GM12801 (cell line): ENCODE results near the gene RND1.

Experiments
- CTCF ChIP-seq: IDR thresholded peaks from one replicate; pipeline ENCODE4 v1.5.1; 2011; ENCODE audit warnings: control low read depth; ENCODE audit not compliant: insufficient read length; ENCODE audit errors: extremely low read depth

RND1 gene

DNA sequence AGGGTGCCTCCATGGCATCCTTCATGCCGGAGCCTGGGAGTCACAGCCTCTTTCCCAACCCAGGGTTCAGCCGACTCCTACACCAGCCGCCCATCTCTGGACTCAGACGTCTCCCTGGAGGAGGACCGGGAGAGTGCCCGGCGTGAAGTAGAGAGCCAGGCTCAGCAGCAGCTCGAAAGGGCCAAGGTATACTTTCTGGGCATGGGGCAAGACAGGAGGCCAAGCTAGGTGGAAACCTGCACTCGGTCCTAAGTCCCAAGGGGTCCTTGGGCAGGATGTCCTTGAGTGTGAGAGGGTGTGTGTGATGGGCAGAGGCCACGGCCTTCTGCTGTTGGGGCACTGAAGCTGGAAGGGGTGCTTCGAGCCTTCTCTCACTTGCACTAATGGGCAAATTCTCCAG, 42.4 kb downstream of the RND1 start:
- no peak for TF ChIP-seq CTCF

DNA sequence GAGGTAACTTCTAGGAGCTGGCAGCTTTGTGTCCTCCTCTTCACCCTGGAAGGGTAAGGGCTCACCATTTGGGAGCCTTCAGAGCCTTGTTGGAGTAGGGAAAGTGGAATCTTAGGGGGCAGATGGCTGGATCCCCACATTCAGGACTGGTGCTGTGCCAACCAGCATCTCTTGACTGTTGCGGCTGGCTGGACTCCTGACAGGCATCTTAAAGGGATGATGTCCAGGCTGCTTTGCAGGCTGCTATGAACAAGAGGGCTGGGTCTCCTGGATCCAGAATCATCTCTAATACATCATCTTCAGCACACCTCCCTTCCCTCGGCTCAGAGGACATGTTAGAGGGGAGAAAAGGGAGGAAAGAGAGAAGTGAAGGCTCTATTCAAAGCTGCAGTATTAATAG, 43.0 kb downstream of the RND1 start:
- TF ChIP-seq CTCF, result no peak

GRCh38 chr12:48822139-48822538, 43.5 kb downstream of the RND1 start:
- TF ChIP-seq CTCF, result no peak

DNA sequence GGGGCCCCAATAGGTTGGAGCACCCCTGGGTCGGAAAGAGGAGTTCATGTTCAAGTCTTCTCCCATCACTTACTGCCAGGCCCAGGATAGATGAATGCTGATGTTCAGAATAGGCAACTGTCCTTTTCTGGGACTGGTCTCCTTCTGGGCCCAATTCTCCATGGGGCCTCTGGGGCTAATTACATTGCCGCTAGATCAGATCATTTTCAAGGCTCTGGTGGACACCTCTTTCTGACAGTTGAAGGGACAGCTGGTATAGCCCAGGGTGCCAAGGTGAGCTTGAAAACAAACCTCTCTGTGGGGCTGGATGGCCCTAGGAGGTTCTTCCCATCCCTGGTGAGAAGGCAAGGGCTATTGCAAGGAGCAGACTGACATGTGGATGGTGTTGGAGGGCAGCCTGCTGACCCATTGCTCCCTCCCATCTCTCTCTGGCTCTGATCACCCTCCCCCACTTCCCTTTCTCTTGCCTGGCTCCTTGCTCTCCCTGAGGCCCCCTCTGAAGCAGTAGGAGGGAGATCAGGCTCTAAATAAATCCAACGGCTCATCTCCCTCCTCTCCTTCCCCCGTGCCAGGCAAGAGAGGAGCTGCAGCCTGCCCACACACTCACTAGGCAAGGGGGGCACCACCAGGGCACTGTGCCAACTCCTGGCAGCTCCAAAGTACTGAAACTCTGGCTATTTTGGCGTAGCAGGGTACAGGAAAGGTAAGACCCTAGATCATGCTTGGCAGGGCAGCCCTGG, 45.5 kb downstream of the RND1 start:
- TF ChIP-seq CTCF, result no peak

DNA sequence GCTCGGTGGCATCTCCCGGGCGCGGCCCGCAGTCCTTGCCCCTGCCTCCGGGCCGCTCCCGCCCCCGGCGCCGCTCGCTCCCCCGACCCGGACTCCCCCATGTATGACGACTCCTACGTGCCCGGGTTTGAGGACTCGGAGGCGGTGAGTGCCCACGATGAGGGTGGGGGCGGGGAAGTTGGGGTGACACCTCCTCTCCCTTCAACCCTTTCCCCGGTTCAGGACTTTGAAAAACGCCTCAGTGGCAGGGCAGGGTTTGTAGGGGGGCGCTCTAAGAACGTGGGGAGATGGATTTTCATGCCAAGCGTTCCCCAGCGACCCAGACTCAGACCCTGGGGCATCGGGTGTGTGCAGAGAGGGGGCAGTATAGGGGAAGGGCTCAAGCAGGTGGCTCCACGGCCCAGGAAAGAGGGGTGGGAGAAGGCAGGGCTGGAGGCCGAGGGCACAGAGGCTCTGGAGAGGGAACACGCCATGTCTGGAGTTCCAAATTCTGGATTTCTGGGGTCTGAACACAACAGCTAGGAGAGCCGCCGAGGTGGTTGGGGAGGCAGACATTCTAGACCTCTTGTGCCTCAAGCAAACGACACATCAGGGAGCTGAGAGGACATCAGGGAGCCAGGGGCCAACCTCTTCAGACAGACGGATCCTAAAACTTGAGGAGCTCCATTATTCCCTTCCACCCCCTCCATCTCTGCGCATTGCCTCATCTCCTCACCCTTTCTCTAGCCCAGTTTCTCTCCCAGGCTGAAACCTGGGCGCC, 46.7 kb downstream of the RND1 start:
- no peak for TF ChIP-seq CTCF

DNA sequence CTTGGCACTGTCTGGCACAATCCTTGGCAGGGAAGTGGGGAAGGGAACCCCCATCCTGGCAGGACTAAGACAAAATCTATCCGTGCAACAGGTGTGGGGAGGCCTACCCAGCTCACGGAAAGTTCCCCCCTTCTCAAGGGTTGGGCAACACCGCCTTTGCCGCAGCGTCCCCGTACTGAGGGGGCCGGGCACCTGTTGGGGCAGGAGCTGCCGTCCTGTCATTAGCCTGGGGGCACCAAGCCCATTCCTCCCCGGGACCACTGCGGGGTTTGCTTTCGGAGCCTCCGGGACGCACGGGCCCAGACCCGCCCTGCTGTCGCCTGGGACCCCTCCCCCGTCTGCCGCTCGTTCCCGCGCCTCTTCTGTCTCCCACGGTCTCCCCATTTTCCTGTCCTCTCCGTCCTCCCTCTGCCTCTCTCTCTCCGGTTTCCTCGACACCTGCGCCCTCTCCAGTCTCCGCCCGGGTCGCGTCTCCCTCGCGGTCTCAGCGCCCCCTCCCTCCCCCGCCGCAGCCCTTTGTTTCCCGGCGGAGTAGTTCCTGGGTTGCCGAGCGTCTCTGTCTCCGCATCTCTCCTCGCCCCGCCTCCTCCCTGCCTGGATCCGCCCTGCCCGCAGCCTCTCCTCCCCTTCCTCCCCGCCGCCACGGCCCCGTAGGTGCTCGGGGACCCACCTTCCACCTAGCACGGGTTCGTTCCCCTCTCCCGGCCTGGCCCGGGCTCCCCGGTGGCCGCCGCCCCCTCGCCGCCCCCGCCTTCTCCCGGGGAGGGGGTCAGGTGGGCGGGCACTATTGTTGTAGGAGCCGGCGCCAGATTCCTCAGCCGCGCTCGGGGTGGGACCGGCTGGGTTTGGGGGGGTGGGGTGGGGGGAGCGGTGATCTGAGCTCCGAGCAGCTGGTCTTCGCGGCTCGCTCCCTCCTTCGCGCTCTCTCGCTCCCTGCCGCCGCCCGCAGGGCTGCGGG, 47.5 kb downstream of the RND1 start, which contains the start of gene CACNB3:
TSS of gene CACNB3 (plus strand) at position 624 of the 958 bp plus-strand sequence. CDS start 434 bp downstream, outside the sequence.
- no peak for TF ChIP-seq CTCF
